ENCODE data around the gene DES.

- TF ChIP-seq CHD2 (IDR thresholded peaks at IDR 0.05; ENCODE audit: low read depth, low read length) (no peak), SRY (CRISPR knock-in tag; IDR thresholded peaks at IDR 0.05) (no peak), CTCF (CRISPR knock-in tag; IDR thresholded peaks at IDR 0.05) (no peak), RBM22 (optimal IDR thresholded peaks at IDR 0.05; ENCODE audit: low read length) (no peak), ZNF780A (CRISPR knock-in tag; IDR thresholded peaks at IDR 0.05) (no peak), YY1 (IDR thresholded peaks at IDR 0.05; ENCODE audit: insufficient read depth, insufficient replicate concordance, low read depth, low read length) (no peak), ZFP41 (CRISPR knock-in tag; IDR thresholded peaks at IDR 0.05; ENCODE audit: borderline replicate concordance) (no peak), FOXC1 (CRISPR knock-in tag; IDR thresholded peaks at IDR 0.05; ENCODE audit: borderline replicate concordance) (no peak), ZBTB34 (CRISPR knock-in tag; IDR thresholded peaks at IDR 0.05) (no peak), PTBP1 (IDR thresholded peaks at IDR 0.05; ENCODE audit: low read depth, low read length, poor library complexity, severe bottlenecking) (no peak), ZNF678 (CRISPR knock-in tag; IDR thresholded peaks at IDR 0.05) (no peak), ESRRA (CRISPR knock-in tag; IDR thresholded peaks at IDR 0.05; ENCODE audit: low read depth) (no peak)
- TF ChIP-seq, protein P1, sequence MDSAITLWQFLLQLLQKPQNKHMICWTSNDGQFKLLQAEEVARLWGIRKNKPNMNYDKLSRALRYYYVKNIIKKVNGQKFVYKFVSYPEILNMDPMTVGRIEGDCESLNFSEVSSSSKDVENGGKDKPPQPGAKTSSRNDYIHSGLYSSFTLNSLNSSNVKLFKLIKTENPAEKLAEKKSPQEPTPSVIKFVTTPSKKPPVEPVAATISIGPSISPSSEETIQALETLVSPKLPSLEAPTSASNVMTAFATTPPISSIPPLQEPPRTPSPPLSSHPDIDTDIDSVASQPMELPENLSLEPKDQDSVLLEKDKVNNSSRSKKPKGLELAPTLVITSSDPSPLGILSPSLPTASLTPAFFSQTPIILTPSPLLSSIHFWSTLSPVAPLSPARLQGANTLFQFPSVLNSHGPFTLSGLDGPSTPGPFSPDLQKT (CRISPR knock-in tag; IDR thresholded peaks at IDR 0.05; ENCODE audit: borderline replicate concordance): no peak
Observed at GRCh38 chr2:219416235-219416602, 2.0 kb upstream of the DES start.

Measured in HepG2 (cell line).